A673 (cell line): ENCODE data around the gene FLOT2.

Source experiments
- CTCF ChIP-seq: fragments of 300-800, 200-600 bp; sonication (generic); conservative IDR thresholded peaks from 2 replicates; pipeline ENCODE4 v1.5.1; 2017; ENCODE audit warnings: low read depth, mild to moderate bottlenecking, antibody characterized with exemption, low read length, moderate library complexity, mixed read lengths
- EZH2 ChIP-seq: fragments of 200-600 bp; sonication (generic); IDR thresholded peaks from 2 replicates; pipeline ENCODE4 v1.6.1; 2017; ENCODE audit warnings: borderline replicate concordance, low read depth, mild to moderate bottlenecking, mixed read lengths, antibody characterized with exemption, low read length; ENCODE audit not compliant: poor library complexity, severe bottlenecking

GRCh38 chr17:28888832-28889231, 8.7 kb downstream of the FLOT2 start:
- no peak for TF ChIP-seq CTCF
- TF ChIP-seq EZH2: no peak
